ES-I3 (cell line): ENCODE measurements around the gene NLK.
"Not testable (repeated sequence)": the region's sequence is repeated elsewhere in the genome, so short reads cannot be mapped to it uniquely, and the experiment has no call there.

Experiments
- H3K36me3 ChIP-seq: 2 replicates; pipeline ENCODE4 v1.6.1; 2013; ENCODE audit warnings: mild to moderate bottlenecking, low read length, control low read depth, moderate library complexity; ENCODE audit not compliant: insufficient read depth
- H3K4me1 ChIP-seq: 2 replicates; pipeline ENCODE4 v1.6.1; 2013; ENCODE audit warnings: mild to moderate bottlenecking, control low read depth, low read length; ENCODE audit not compliant: insufficient read depth
- H3K9ac ChIP-seq: 2 replicates; pipeline ENCODE4 v1.6.1; 2013; ENCODE audit warnings: low read depth, mild to moderate bottlenecking, low read length, moderate library complexity
- H3K9me3 ChIP-seq: 2 replicates; pipeline ENCODE4 v1.6.1; 2013; ENCODE audit warnings: mild to moderate bottlenecking, low read length, moderate library complexity; ENCODE audit not compliant: control insufficient read depth, insufficient read depth

The NLK gene

GRCh38 chr17:28151001-28151400 is 108.5 kb downstream of the NLK start:
- Histone ChIP-seq H3K4me1 (peaks cover 5% of the 10 kb centered on the region; the same call in 1 of the 2 replicates), H3K9ac (no peak overlapping the region), H3K9me3 (no peaks in the 10 kb centered on the region)

GRCh38 chr17:28154214-28154613 is 111.7 kb downstream of the NLK start:
- H3K9me3 ChIP-seq = no peaks in the 10 kb centered on the region
- 0 out of 2 replicates have a peak, but pooled peaks cover 2% of the 10 kb centered on the region for H3K36me3 ChIP-seq
- H3K9ac ChIP-seq = no peak overlapping the region
- no peaks in the 10 kb centered on the region for H3K4me1 ChIP-seq

More at GRCh38 chr17:28151001-28151400, 108.5 kb downstream of the NLK start:
- peaks cover 4% of the 10 kb centered on the region; the same call in 1 of the 2 replicates for H3K36me3 ChIP-seq

- H3K9ac ChIP-seq, H3K36me3 ChIP-seq, H3K9me3 ChIP-seq, H3K4me1 ChIP-seq: not testable (repeated sequence)
Measured at GRCh38 chr17:28155405-28155804, 112.9 kb downstream of the NLK start.

GRCh38 chr17:28159004-28159403 is 116.5 kb downstream of the NLK start:
- Histone ChIP-seq H3K9ac (no peak overlapping the region), H3K36me3 (no peaks in the 10 kb centered on the region), H3K4me1 (peaks cover 4% of the 10 kb centered on the region; the same call in 1 of the 2 replicates), H3K9me3 (no peaks in the 10 kb centered on the region)

- Histone ChIP-seq H3K9ac (no peak overlapping the region), H3K9me3 (no peaks in the 10 kb centered on the region), H3K36me3 (no peaks in the 10 kb centered on the region), H3K4me1 (peaks cover 4% of the 10 kb centered on the region; the same call in 1 of the 2 replicates)
Measured at GRCh38 chr17:28159924-28160323, 117.4 kb downstream of the NLK start.

GRCh38 chr17:28160610-28161009 is 118.1 kb downstream of the NLK start:
- Histone ChIP-seq H3K36me3 (no peaks in the 10 kb centered on the region), H3K9me3 (no peaks in the 10 kb centered on the region), H3K9ac (no peak overlapping the region), H3K4me1 (peaks cover 4% of the 10 kb centered on the region; the same call in 1 of the 2 replicates)

- Histone ChIP-seq H3K36me3 (no peaks in the 10 kb centered on the region), H3K9ac (no peak overlapping the region), H3K4me1 (peaks cover 4% of the 10 kb centered on the region; the same call in 1 of the 2 replicates), H3K9me3 (no peaks in the 10 kb centered on the region)
Measured at GRCh38 chr17:28161311-28161710, 118.8 kb downstream of the NLK start.

- Histone ChIP-seq H3K36me3 (peaks cover 4% of the 10 kb centered on the region; the same call in 1 of the 2 replicates), H3K9me3 (no peaks in the 10 kb centered on the region)
Measured at GRCh38 chr17:28166478-28166877, 124.0 kb downstream of the NLK start.

GRCh38 chr17:28169621-28170349 is 127.3 kb downstream of the NLK start:
- Histone ChIP-seq H3K36me3 (peaks cover 4% of the 10 kb centered on the region; the same call in 1 of the 2 replicates), H3K9me3 (no peaks in the 10 kb centered on the region), H3K4me1 (peaks cover 46% of the 10 kb centered on the region), H3K9ac (no peak overlapping the region)

More at GRCh38 chr17:28166478-28166877, 124.0 kb downstream of the NLK start:
- H3K4me1 ChIP-seq = peaks cover 22% of the 10 kb centered on the region
- H3K9ac ChIP-seq = no peak overlapping the region

GRCh38 chr17:28170771-28171170 is 128.3 kb downstream of the NLK start:
- H3K9me3 ChIP-seq = no peaks in the 10 kb centered on the region
- peaks cover 4% of the 10 kb centered on the region; the same call in 1 of the 2 replicates for H3K36me3 ChIP-seq
- H3K4me1 ChIP-seq = peaks cover 48% of the 10 kb centered on the region
- no peak overlapping the region for H3K9ac ChIP-seq

GRCh38 chr17:28173031-28173561 is 130.6 kb downstream of the NLK start:
- Histone ChIP-seq H3K9me3 (no peaks in the 10 kb centered on the region), H3K4me1 (peaks cover 57% of the 10 kb centered on the region), H3K9ac (no peak overlapping the region), H3K36me3 (peaks cover 4% of the 10 kb centered on the region; the same call in 1 of the 2 replicates)

- no peak overlapping the region for H3K9ac ChIP-seq
- peaks cover 57% of the 10 kb centered on the region for H3K4me1 ChIP-seq
- H3K9me3 ChIP-seq = no peaks in the 10 kb centered on the region
- H3K36me3 ChIP-seq = no peaks in the 10 kb centered on the region; the same call in 1 of the 2 replicates
Measured at GRCh38 chr17:28173801-28174200, 131.3 kb downstream of the NLK start.

- peaks cover 55% of the 10 kb centered on the region for H3K4me1 ChIP-seq
- no peaks in the 10 kb centered on the region for H3K9me3 ChIP-seq
- H3K36me3 ChIP-seq = no peaks in the 10 kb centered on the region; the same call in 1 of the 2 replicates
- H3K9ac ChIP-seq = no peak overlapping the region
Measured at GRCh38 chr17:28174352-28175046, 132.0 kb downstream of the NLK start.

- no peaks in the 10 kb centered on the region for H3K36me3 ChIP-seq
- no peaks in the 10 kb centered on the region for H3K9me3 ChIP-seq
- H3K9ac ChIP-seq = no peak overlapping the region
- peaks cover 35% of the 10 kb centered on the region for H3K4me1 ChIP-seq
Measured at GRCh38 chr17:28177351-28177750, 134.9 kb downstream of the NLK start.
